GM21619 (cell line): ENCODE data around the gene GALNT2.

Source experiments
- ATAC-seq: cut with Tn5 transposase; IDR thresholded peaks from one replicate; pipeline ENCODE4 v1.9.1; 2021; ENCODE audit not compliant: unreplicated experiment

The GALNT2 gene

GRCh38 chr1:230310381-230311163 lies 243.5 kb downstream of the GALNT2 start:
- peak; percentile 43 for ATAC-seq

DNA sequence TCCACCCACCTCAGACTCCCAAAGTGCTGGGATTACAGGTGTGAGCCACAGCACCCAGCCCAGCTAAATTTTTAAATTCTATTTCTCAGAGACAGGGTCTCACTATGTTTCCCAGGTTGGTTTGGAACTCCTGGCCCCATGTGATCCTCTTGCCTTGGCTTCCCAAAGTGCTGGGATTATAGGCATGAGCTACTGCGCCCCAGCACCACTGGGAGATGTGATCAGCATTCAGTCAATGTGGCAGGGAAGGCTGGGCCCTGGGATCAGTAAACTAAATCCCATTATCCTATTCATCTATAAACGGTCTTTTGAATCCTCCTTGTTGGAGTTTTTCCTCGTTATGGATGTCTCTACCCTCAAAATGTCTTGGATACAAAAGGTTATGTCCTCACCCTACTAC lies 245.6 kb downstream of the GALNT2 start:
- ATAC-seq: no peak

DNA sequence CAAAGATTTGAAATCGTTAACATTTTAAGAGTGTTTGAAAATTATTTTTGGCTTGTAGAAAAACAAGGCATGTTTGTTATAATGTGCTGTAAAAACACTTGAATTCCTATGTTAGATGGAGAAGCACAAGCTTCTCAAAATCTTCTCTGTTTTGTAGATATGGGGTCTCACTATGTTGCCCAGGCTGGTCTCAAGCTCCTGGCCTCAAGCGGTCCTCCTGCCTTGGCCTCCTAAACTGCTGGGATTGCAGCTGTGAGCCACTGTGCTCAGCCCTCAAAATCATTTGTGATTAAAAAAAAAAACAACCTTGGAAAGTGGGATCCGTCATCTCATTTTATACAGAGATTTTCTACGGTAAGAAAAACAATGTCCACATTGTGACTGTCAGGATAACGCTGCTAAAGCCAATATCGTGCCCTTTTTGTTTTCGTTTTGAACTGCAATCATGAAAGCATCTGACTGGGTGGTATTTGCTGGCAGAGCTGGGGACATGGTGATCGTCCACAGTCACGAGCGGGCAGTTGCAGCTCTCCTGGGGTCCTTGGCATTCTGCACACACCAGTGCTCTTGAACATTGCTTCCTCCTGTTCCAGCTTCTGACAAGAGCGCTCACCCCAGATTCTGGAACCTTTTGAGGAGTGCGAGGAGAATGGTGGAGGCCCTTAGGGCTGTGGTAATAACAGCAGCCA lies 246.6 kb downstream of the GALNT2 start:
- no peak for ATAC-seq

DNA sequence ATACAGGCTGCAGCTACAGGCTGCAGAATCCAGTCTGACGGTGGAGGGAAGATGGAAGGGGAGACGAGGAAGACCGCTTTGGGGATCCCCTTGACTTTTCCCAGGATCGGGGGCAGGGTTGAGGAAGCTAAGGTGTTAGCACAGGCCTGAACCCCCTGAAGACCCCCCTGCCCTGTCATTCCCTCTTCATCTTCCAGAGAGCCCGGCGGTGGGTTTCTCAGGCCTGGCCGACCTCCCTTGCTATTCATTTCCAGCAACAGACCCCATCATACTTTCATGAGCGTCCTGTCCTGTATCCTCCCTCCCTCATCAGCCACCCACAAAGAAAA lies 247.1 kb downstream of the GALNT2 start:
- ATAC-seq: no peak

DNA sequence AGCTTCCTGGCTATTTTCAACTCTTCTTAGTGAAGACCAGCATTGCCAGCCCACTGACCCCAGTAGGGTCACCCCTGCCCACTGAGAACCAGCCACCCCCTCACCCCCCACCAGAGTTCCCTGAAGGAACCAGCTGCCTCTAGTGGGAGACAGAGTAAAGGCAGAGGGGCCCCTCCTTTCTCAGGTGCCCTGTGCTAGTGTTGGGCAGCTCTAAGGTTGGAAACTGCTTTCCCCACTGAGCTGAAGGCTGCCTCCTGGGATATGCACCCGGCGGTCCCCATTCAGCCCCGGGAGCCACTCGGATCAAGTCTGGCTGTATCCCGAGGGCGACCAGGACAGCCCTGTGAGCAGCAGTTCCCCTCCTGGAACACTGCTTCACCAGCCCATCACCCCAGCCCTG lies 248.1 kb downstream of the GALNT2 start:
- ATAC-seq: no peak

GRCh38 chr1:230316864-230317745 lies 250.1 kb downstream of the GALNT2 start:
- ATAC-seq: no peak

DNA sequence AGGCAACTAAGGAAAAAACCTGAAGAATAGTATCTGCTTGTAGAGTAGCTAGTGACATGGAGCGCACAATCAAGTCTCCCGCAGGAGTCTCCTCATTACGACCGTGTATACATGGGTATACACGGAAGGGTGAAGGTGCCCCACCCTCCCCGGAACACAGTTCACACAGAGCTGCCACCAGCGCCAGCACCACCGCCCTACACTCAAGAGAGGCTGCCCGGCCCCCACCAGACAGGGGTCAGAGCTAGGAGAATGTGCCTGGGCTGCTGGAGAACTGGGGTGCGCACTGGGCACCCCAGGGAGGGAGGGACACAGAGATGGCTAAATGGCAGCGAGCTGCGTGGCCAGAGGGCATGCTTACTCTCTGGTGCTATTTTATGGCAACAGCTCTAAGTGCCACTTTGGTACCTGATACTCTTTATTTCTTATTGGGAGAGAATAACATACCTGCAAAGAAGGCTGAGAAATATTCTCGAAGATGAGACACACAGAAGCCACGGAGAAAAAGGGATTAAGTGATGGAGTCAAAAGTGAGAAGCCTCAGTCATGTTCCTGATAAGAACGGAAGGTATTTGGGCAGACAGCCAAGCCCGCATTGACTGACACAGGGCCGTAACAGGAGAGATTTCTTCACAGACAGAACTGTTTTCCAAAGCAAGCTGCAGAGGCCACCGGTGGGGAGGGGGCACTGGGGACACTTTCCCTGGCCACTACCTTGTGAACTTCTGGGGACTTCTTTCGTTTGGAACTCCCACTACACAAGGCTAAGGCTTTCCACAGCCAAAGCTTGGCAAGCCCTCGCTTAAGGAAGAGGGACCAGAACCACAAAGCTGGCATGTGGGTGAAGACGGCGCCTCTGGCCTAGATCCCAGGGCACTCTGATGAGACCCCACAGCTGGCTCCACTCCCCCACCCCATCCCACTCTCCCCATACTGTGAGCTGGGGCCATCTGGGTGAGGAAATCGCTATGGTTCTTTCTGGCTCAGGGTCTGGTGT lies 251.1 kb downstream of the GALNT2 start:
- ATAC-seq: no peak

DNA sequence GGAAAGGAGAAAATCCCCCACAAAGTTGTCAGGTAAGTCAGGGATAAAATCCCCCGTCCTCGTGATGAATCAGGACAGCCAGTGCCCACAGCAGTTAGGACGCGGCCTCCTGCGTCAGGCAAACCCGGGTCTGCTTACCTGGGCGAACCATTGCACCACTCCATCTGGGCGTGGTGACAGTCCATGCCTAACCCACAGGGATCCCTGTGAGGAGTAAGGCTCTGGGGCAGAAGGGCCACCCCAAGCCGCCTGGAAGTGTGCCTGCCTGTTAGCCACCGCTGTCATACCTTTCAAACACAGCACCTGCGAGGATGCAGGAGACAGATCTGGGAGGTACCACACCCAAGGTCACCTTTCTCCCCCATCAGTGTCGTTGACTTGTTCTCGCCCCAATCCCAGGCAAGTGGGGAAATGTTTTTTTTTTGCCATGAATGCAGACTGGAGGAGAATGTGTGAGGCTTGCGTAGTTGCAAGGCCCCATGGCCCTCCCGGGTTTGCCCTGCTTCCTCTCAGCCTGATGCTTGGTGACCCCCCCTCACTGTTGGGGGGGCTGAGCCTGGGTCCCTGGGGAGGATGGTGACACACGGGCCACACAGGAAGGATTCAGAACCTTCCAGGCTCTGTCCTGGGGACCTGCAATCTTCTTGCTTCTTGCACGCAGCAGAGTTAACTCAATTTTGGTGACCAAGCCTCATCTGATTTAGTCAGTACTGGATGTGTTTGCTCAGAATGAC lies 252.1 kb downstream of the GALNT2 start:
- ATAC-seq: no peak

GRCh38 chr1:230320804-230321203 lies 253.8 kb downstream of the GALNT2 start:
- no peak for ATAC-seq

GRCh38 chr1:230321341-230321740 lies 254.3 kb downstream of the GALNT2 start:
- no peak for ATAC-seq

- ATAC-seq: no peak
Measured at GRCh38 chr1:230321741-230322420, 254.8 kb downstream of the GALNT2 start.

DNA sequence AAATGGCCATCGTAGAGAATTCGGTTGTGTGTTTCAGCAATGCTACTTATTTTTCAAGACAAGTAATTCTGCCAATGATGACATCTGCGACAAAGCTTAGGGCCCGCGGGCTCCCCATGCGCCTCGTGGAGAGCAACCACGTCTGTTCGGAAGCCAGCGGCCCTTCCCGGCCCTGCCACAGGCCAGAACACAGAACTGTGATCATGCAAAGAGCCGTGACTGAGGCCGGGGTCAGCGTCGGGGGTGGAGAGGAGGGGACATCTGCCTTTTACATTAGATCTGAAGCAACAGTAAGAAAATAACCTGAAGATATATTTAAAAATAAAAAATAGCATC lies 255.4 kb downstream of the GALNT2 start:
- no peak for ATAC-seq

- no peak for ATAC-seq
Measured at GRCh38 chr1:230322967-230323547, 256.0 kb downstream of the GALNT2 start.

DNA sequence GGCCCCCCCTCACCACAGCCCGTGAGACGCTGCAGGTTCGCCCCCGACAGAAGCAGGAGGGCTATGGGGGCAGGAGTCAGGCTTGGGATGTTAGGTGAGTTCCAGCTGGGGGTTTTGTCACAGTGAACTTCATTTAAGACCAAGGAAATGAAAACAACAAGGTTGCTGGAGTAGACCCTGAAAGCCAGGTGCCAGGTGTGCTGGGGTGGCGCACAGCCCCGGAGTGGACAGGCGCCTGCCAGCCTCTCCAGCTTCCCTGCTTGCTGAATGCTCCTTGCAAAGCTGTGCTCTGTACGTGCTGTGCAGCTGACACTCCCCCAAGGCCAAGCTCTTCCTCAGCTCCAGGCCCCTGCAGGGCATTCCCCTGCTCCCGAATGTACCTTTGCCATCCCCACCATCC lies 256.6 kb downstream of the GALNT2 start:
- ATAC-seq: no peak

DNA sequence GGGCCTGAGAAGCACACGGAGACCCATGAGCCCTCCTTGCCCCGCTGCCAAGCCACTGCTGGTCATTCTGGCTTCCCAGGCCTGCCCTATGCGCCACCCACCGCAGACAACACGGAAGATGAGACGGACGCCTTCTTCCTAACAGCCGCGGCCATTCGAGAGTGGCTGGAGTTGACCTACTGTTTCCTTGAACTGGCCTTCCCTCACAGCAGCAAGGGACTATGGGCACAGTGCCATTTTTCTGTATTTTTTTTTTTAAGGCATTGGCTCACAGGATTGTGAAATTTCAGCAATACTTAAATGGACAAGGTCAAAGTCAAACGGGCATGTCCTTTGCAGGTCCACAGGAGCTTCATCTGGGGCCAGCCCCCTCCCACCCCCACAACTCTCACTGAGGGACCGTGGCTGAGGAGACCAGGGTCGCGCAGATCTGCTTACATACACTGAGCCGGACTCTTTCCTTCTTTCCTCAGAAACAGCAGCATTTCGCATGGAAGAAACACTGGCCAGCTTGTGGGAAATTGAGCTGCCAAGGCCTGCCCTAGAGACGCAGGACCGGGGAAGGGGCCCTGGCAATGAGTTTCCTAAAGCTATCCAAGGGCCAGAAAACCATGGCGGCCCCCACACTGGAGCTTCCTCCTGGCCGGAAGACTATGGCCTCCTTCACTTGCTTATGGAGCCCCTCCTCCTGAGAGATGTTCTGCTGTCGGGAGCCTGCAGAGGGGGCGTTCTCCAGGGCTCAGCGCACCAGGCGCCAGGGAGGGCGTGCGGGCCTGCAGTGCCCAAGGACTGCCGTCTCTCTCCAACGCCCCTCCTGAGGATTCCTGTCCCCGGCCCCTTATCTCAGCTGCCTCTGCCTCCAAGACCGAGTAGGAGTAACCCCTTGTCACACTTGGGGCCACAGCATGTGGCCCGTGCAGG lies 260.2 kb downstream of the GALNT2 start:
- ATAC-seq: no peak

- no peak for ATAC-seq
Measured at GRCh38 chr1:230327892-230328284, 260.9 kb downstream of the GALNT2 start.

DNA sequence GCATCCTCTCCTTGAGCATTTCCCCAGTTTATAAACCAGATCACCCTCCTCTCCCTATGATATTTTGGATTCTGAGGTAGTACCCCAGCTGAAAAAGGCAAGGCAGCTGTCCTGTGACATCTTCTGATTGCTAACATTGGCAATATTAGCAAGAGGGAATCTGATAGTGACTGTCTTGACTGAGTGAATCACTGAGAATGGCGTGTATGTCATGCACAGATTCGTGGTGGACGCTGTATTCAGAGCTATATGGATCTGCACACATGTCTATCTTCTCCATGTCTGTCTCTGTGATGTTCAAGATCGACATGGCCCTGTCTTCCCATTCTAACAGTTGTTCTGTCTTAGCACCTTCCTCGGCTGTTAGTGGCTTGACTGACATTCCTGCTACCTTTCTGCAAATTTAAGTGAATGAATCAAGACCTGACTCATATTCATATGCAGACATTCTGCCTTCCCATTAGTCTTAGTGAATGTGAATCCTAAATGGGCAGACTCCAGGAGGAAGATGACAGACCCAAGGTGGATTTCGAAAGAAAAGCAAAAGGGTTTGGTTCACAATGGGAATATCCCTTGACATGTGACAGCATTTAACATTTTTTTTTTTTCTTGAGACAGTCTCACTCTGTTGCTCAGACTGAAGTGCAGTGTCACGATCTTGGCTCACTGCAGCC lies 261.4 kb downstream of the GALNT2 start:
- ATAC-seq: no peak
